ENCODE results near the gene RBM34.

GRCh38 chr1:235180916-235181460 lies 19.9 kb upstream of the RBM34 start:
- no peak for TF ChIP-seq CTCF (IDR thresholded peaks at IDR 0.05; ENCODE audit: insufficient read depth, low read depth, low read length)
- TF ChIP-seq EZH2 (IDR thresholded peaks at IDR 0.05; ENCODE audit: insufficient read depth, low read length): no peak

Measured in astrocyte (in vitro differentiated cells and primary cell).